Activated naive CD4-positive, alpha-beta T cell treated with anti-CD3 and anti-CD28 coated beads, Interleukin-2, amount 10 ng/mL, durations not matched to agents 7 days and 5 days (primary cell): ENCODE measurements around the gene ANKLE2.
"Not testable (repeated sequence)": the region's sequence is repeated elsewhere in the genome, so short reads cannot be mapped to it uniquely, and the experiment has no call there.

ENCODE experiments used
- CTCF ChIA-PET: fragments of 350-600 bp; sonication (Branson Sonifier 250); formaldehyde crosslinking; loops from one replicate; lab custom pipeline; 2021; ENCODE audit warnings: antibody characterized with exemption; lab: Charles Lee
- DNase-seq: peaks from one replicate; pipeline ENCODE4 v3.0.0-alpha.2; 2020
- H3K27ac Mint-ChIP-seq: one replicate; pipeline ENCODE4 v1.8.0; 2021; ENCODE audit warnings: mild to moderate bottlenecking, moderate library complexity, mixed read lengths
- H3K27me3 Mint-ChIP-seq: one replicate; pipeline ENCODE4 v1.8.0; 2021; ENCODE audit warnings: mild to moderate bottlenecking, mixed read lengths
- H3K36me3 Mint-ChIP-seq: one replicate; pipeline ENCODE4 v1.8.0; 2021; ENCODE audit warnings: mixed read lengths
- H3K4me1 Mint-ChIP-seq: one replicate; pipeline ENCODE4 v1.8.0; 2021; ENCODE audit warnings: mixed read lengths
- H3K4me3 Mint-ChIP-seq: one replicate; pipeline ENCODE4 v1.8.0; 2021; ENCODE audit warnings: mild to moderate bottlenecking, moderate library complexity, mixed read lengths
- H3K9me3 Mint-ChIP-seq: one replicate; pipeline ENCODE4 v1.8.0; 2021; ENCODE audit warnings: mixed read lengths

ANKLE2 gene

DNA sequence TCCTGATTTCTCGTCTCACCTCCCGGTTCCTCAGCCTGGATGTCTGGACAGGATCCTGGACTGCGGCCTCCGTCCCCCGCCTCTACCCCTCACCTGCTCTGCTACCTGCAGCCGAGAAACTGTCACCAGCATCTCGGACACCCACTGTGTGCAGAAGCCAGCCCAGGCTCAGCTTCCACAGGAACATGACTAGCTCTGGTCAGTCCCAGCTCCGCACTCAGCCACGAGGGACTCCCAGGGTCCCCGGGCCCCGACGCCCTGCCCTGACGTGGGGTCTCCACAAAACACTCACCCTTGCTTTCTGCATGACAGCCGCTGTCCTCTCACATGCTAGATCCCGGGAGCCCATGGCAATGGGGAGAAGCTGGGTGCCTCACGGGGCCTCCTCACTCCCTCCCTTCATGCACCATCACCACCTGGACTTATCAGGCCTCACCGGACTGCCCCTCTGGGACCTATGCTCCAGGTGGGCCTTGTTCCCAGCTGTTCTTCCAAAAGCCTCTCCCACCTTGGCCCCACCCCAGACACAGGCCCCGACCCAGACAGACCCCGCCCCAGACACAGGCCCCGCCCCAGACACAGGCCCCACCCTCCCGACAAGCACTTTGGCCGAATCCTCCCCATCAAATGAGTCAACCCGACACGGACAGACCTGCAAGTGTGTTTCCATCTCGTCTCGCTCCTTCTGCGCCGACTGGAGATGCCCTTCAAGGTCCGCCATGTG is 26.9 kb upstream of the ANKLE2 start:
- CTCF ChIA-PET, result no interaction called here
- Mint-ChIP-seq H3K9me3 (no peaks in the 10 kb centered on the region), H3K27me3 (no peaks in the 10 kb centered on the region), H3K27ac (no peak overlapping the region), H3K36me3 (peaks cover 51% of the 10 kb centered on the region), H3K4me3 (no peak overlapping the region), H3K4me1 (no peaks in the 10 kb centered on the region)
- DNase-seq, result no peak

DNA sequence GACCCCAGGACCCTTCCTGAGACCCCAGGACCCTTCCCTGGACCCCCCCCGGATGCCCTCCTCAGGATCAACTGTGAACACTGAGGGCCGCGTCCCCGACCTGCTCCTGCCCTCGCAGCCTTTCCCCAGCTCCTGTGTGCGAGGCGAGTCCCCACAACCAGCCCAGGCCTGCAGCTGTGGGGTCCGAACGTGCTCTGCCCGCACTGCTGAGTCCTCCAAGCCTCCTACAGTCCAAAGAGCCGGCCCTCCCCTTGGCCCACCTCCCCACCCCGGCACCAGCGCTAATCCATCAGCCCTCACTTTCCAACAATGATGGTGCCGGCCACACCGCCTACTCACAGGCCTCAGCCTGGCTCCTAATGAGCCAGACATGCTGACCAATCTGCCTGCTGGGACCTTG is 26.2 kb upstream of the ANKLE2 start:
- no peaks in the 10 kb centered on the region for H3K9me3 Mint-ChIP-seq
- H3K27me3 Mint-ChIP-seq, result no peaks in the 10 kb centered on the region
- no peak overlapping the region for H3K27ac Mint-ChIP-seq
- no peak for DNase-seq
- CTCF ChIA-PET, result no interaction called here
- no peak overlapping the region for H3K4me3 Mint-ChIP-seq
- H3K4me1 Mint-ChIP-seq, result no peaks in the 10 kb centered on the region
- peaks cover 51% of the 10 kb centered on the region for H3K36me3 Mint-ChIP-seq

DNA sequence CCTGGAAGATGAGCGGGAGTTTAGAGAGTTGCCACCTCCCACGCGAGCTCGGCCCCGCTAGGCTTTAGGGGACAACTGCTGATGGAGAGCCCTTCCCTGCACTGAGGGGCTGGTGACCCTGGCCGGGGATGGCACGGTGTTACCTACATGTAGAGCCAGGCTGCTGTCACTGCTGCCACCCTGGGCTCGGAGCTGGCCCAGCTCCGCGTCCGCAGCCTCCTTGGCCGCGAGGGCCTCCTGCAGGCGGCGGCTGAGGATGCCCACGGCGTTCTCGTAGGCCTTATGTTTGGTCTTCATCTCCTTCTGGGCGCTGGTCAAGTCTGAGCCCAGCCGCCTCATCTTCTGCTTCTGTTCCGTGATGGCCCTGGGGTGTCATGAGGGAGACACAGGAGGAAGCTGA is 24.6 kb upstream of the ANKLE2 start:
- peaks cover 49% of the 10 kb centered on the region for H3K36me3 Mint-ChIP-seq
- no peak for DNase-seq
- H3K9me3 Mint-ChIP-seq, result no peaks in the 10 kb centered on the region
- no peak overlapping the region for H3K27ac Mint-ChIP-seq
- no peaks in the 10 kb centered on the region for H3K27me3 Mint-ChIP-seq
- CTCF ChIA-PET, result no interaction called here
- H3K4me3 Mint-ChIP-seq, result no peak overlapping the region
- no peaks in the 10 kb centered on the region for H3K4me1 Mint-ChIP-seq

DNA sequence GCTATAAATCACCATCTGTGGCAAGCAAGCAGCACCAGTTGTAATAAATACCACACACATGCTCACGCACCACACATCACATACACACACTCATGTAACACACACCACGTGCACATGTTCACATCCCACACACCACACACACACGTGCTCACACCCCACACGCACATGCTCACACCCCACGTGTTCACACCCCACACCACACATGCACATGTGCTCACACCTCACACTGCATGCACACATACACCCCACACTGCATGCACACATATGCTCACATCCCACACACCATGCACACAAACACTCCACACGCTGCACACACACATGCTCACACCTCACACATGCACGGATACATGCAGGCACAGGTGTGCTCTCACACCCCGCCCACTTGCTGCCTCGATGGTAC is 22.9 kb upstream of the ANKLE2 start:
- peaks cover 57% of the 10 kb centered on the region for H3K36me3 Mint-ChIP-seq
- DNase-seq, result no peak
- no peak overlapping the region for H3K4me3 Mint-ChIP-seq
- peak overlapping the region; percentile 1 for H3K27ac Mint-ChIP-seq
- CTCF ChIA-PET, result no interaction called here
- H3K4me1 Mint-ChIP-seq, result no peaks in the 10 kb centered on the region
- no peaks in the 10 kb centered on the region for H3K9me3 Mint-ChIP-seq
- no peaks in the 10 kb centered on the region for H3K27me3 Mint-ChIP-seq

DNA sequence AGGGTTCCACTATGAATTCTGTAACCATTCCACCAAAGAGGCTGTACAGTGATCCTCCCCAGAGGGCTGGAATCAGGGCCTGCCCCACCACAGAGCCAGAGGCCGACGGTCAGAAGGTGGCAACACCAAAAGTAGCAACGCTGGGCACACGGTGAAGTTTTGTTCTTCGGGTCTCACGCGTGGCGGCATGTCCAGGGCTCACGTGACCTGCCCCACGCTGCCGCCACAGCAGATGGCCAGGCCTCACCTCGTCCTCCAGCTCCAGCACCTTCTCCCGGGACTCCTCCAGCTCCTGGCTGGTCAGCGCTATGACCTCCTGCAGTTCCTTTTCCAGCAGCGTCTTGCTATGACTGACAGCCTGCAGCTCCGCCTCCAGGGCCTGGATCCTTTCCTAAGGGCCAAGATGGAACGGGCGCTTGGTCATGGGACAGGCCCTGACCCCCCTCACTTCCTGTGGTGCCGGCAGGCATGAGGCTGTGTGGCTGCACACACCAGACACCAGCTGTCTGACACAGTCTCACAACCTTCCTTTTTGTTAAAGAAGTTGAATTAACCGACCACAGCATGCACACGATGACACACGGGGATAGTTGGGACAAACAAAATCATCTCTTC is 22.4 kb upstream of the ANKLE2 start:
- Mint-ChIP-seq H3K4me1 (no peaks in the 10 kb centered on the region), H3K27me3 (no peaks in the 10 kb centered on the region), H3K36me3 (peaks cover 55% of the 10 kb centered on the region), H3K9me3 (no peaks in the 10 kb centered on the region), H3K4me3 (no peak overlapping the region), H3K27ac (no peak overlapping the region)
- DNase-seq, result no peak
- CTCF ChIA-PET, result interaction anchor here (0.6 kb wide), 1 partner anchor 122 kb away, joined by 3 read pairs; no protein-coding TSS in a partner anchor

DNA sequence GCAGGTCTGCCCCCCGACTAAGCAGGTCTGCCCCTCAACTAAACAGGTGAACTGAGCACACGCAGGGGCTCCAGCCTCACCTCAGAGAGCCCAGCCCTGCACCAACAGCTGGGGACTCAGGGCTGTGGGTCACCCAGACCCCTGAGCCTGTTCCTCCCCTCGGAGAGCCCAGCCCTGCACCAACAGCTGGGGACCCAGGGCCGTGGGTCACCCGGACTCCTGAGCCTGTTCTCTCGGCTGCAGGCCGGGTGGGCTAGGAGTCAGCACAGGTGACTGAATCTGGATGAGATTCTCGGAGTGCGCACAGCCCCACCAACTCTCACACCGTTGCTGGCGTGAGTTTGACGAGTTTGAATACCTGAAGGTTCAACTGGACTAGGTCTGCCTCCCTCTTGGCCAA is 20.3 kb upstream of the ANKLE2 start:
- Mint-ChIP-seq H3K27ac (no peak overlapping the region), H3K36me3 (peaks cover 47% of the 10 kb centered on the region), H3K27me3 (no peaks in the 10 kb centered on the region), H3K4me1 (no peaks in the 10 kb centered on the region), H3K4me3 (no peak overlapping the region), H3K9me3 (no peaks in the 10 kb centered on the region)
- DNase-seq, result no peak
- CTCF ChIA-PET, result no interaction called here

DNA sequence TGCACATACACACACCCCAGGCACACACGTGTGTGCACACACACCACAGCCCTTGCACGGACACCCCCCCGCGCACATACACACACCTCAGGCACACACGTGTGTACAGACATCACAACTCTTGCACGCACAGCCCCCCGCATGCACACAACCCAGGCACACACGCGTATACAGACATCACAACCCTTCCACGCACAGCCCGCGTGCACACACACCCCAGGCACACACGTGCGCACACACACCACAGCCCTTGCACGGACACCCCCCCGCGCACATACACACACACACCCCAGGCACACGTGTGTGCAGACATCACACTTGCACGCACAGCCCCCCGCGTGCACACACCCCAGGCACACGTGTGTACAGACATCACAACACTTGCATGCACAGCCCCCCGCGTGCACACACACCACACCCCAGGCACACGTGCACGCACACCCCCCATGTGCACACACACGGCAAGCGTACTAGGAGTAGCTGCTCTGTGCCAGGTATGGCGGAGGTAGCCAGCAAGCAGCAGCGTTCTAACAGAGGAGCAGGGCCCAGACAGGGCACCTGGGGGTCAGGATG is 18.2 kb upstream of the ANKLE2 start:
- DNase-seq, result no peak
- H3K9me3 Mint-ChIP-seq, result no peaks in the 10 kb centered on the region
- no peaks in the 10 kb centered on the region for H3K4me1 Mint-ChIP-seq
- no peak overlapping the region for H3K27ac Mint-ChIP-seq
- CTCF ChIA-PET, result no interaction called here
- no peak overlapping the region for H3K4me3 Mint-ChIP-seq
- H3K36me3 Mint-ChIP-seq, result peaks cover 50% of the 10 kb centered on the region
- H3K27me3 Mint-ChIP-seq, result no peaks in the 10 kb centered on the region

DNA sequence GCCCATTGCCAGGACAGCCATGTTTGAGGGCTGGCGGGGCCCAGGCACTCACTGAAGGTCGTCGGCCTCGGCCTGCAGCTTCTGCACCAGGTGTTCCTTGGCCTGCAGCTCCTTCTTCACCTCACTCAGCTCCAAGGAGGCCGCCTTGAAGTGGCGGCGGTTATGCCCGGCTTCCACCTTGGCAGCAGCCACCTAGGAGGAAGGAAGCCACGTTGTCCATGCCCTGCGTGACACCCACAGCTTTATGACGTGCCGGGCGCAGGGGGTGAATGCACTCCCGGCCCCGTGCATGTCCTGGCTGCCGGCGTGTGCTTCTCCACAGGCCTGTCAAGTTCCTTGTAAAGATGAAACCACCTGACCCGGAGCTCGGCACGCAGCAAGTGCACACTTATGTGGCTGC is 16.0 kb upstream of the ANKLE2 start:
- no peak for DNase-seq
- CTCF ChIA-PET, result no interaction called here
- Mint-ChIP-seq H3K36me3 (peaks cover 55% of the 10 kb centered on the region), H3K27me3 (no peaks in the 10 kb centered on the region), H3K4me1 (peaks cover 13% of the 10 kb centered on the region), H3K27ac (no peak overlapping the region), H3K4me3 (no peak overlapping the region), H3K9me3 (no peaks in the 10 kb centered on the region)

DNA sequence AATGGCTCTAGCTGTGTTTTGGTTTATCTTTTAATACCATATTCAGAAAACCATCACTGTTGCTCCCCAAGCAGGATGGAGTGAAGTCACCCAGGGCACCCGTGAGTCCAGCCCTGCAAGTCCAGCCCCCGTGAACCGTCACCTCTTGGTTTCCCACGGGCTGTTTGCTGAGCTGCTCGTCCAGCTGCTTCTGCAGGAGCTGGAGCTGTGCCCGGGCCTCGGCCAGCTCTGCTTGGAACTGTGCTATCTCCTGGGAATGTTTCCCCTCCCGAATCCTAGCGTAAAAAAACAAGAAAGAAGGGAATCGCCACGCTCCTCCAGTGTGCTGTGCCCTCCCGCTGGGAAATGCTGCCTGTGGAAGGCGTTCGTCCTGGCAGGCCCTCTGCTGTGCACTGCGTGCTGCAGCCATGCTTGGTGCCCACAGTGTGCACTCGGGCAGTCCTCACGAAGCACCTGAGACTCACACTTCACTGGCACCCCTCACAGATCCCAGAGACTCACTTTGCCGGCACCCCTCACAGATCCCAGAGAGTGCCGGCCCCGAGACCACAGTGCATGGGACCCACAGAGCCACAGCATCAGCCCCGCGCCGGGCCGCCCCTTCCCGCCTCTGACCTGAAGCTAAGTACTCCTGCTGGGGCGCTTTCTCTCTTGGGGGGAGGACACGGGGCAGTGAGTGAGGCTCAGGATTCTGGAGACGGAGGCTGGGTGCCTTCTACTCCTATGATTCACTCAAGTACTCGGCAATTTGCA is 15.4 kb upstream of the ANKLE2 start:
- Mint-ChIP-seq H3K27ac (no peak overlapping the region), H3K36me3 (peaks cover 53% of the 10 kb centered on the region), H3K4me3 (no peak overlapping the region), H3K9me3 (no peaks in the 10 kb centered on the region), H3K27me3 (no peaks in the 10 kb centered on the region), H3K4me1 (peaks cover 19% of the 10 kb centered on the region)
- CTCF ChIA-PET, result interaction anchor here (0.8 kb wide), 1 partner anchor 9 kb away, joined by 6 read pairs; no protein-coding TSS in a partner anchor
- DNase-seq, result no peak

DNA sequence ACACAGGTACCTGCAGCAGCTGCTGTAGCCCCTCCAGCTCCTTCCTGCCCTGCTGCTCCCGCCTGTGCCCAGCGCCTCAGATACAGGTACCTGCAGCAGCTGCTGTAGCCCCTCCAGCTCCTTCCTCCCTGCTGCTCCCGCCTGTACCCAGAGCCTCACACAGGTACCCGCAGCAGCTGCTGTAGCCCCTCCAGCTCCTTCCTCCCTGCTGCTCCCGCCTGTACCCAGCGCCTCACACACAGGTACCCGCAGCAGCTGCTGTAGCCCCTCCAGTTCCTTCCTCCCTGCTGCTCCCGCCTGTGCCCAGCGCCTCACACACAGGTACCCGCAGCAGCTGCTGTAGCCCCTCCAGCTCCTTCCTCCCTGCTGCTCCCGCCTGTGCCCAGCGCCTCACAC is 14.6 kb upstream of the ANKLE2 start:
- not testable (repeated sequence) for H3K4me3 Mint-ChIP-seq, H3K27ac Mint-ChIP-seq, H3K9me3 Mint-ChIP-seq, DNase-seq, H3K27me3 Mint-ChIP-seq
- Mint-ChIP-seq H3K4me1 (peaks cover 26% of the 10 kb centered on the region), H3K36me3 (peaks cover 55% of the 10 kb centered on the region)
- CTCF ChIA-PET, result interaction anchor here (0.8 kb wide), 1 partner anchor 8 kb away, joined by 6 read pairs; no protein-coding TSS in a partner anchor

DNA sequence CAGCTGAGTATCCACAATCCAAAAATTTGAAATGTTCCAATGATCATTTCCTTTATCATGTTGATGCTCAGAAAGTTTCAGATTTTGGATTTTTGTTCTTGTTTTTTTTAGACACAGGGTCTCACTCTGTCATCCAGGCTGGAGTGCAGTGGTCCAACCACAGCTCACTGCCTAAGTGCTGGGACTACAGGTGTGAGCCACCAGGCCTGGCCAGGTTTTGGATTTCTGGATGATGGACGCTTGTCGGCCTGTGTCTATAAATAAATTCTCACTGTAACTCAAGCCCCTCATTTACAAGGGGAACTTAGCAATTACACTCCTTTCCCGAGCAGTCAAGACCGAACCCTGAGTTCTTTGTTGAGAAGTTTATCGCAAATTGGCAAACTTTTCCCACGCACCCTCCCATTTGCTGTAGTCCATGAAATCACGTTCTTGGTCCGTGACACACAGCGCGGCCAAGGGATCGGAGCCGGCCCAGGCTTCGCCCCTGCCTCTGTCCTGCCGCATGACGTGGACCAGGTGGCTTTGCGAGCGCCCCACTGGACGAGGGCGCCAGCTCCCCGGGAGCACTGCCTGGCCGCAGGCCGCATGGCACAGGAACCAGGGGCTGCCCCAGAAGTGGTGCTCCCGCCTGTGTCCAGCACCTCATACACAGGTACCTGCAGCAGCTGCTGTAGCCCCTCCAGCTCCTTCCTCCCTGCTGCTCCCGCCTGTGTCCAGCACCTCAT is 14.0 kb upstream of the ANKLE2 start:
- Mint-ChIP-seq H3K27me3 (no peaks in the 10 kb centered on the region), H3K4me3 (no peak overlapping the region), H3K9me3 (no peaks in the 10 kb centered on the region), H3K27ac (no peak overlapping the region), H3K36me3 (peaks cover 54% of the 10 kb centered on the region), H3K4me1 (peaks cover 30% of the 10 kb centered on the region)
- CTCF ChIA-PET, result no interaction called here
- no peak for DNase-seq

DNA sequence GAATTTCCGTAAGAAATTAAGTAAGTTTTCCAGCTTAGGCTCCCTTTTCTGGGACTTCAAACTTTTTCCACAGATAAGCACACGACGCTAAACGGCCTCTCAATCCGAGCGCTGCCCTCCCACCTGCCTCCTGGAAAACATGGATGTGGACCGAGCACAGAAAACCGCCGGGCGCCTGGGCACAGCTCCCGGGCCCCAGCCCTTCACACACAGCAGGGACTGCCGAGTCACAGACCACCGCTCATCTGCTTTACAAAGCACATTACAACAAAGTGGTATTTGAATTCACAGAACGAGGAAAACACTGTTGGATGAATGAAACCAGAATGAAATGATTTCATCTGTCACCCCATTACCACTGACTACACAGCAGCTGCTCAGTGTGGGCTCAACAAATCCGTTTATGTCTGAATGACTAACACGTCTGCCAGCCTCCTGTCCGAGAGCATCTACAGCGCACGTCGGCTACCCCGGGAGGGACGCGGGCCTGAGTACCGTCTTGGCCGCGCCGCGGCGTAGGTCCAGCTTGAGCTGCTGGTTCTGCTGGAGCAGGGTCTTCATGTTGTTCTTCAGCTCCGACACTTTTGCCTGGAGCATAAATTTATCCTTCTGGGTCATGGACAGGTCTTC is 13.1 kb upstream of the ANKLE2 start:
- Mint-ChIP-seq H3K27me3 (no peaks in the 10 kb centered on the region), H3K4me1 (peaks cover 39% of the 10 kb centered on the region), H3K27ac (no peak overlapping the region), H3K9me3 (no peaks in the 10 kb centered on the region), H3K4me3 (no peak overlapping the region), H3K36me3 (peaks cover 49% of the 10 kb centered on the region)
- no peak for DNase-seq
- CTCF ChIA-PET, result no interaction called here

DNA sequence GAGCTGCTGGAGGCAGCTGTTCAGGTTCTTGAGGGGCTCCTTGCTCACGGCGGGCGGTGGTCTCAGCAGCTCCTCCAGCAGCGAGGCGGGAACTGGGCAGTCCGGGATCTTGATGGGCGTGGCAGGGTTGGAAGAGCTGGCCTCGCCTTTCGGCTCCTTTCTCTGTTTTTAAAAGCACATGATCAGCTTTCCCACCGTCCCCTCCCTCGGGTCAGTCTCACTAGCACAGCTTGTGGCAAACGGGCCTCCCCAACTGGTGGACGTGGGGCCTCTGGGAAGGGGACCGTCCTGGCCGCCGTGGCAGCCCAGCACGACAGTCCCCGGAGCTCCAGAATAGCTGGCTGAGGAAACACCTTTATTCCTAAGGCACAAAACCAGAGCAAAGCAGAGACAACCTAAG is 12.5 kb upstream of the ANKLE2 start:
- H3K9me3 Mint-ChIP-seq, result no peaks in the 10 kb centered on the region
- peaks cover 48% of the 10 kb centered on the region for H3K36me3 Mint-ChIP-seq
- H3K27ac Mint-ChIP-seq, result peak overlapping the region; percentile 65
- no peaks in the 10 kb centered on the region for H3K27me3 Mint-ChIP-seq
- CTCF ChIA-PET, result no interaction called here
- DNase-seq, result no peak
- H3K4me1 Mint-ChIP-seq, result peaks cover 45% of the 10 kb centered on the region
- H3K4me3 Mint-ChIP-seq, result no peak overlapping the region
